Gastrocnemius medialis (tissue), 4 donors: ENCODE results near the gene AK1. TPM values are rescaled to one million over a fixed set of nuclear protein-coding genes. Genes with fewer than 3 reads are reported as not detected.

Experiments
- ATAC-seq, 2 donors: fragments of 150-250 bp; one replicate each; pipeline ENCODE4 v1.9.1; 2016
- DNase-seq, 2 donors: peaks; one replicate each; pipeline ENCODE4 v3.0.0-alpha.2; 2019
- H3K27ac ChIP-seq, 4 donors: fragments of 200-600 bp; sonication (generic); 1 replicate in 1 of 4; 2 replicates in 3 of 4; pipeline ENCODE4 v1.5.1; 2016 to 2018; ENCODE audit warnings: mild to moderate bottlenecking in 2 of 4, moderate library complexity in 1 of 4
- H3K27me3 ChIP-seq, 3 donors: fragments of 200-600 bp; sonication (generic) in 2 of 3; 1 replicate in 1 of 3; 2 replicates in 2 of 3; pipeline versions ENCODE4 v1.5.1 to v1.6.0; 2016 to 2019; ENCODE audit warnings: mild to moderate bottlenecking in 1 of 3, moderate library complexity in 1 of 3
- H3K36me3 ChIP-seq, 2 donors: fragments of 200-600 bp; sonication (generic) in 1 of 2; one replicate each; pipeline ENCODE4 v1.5.1; 2017 to 2018
- H3K4me1 ChIP-seq, 2 donors: fragments of 200-600 bp; sonication (generic) in 1 of 2; one replicate each; pipeline ENCODE4 v1.5.1; 2016 to 2017; ENCODE audit warnings: mild to moderate bottlenecking in 2 of 2
- H3K4me3 ChIP-seq, 4 donors: fragments of 200-600 bp; sonication (generic) in 3 of 4; 1 replicate in 1 of 4; 2 replicates in 3 of 4; pipeline ENCODE4 v1.5.1; 2016 to 2019; ENCODE audit warnings: mild to moderate bottlenecking in 2 of 4
- H3K9me3 ChIP-seq, 3 donors: fragments of 200-600 bp; sonication (generic) in 2 of 3; 1 replicate in 1 of 3; 2 replicates in 2 of 3; pipeline ENCODE4 v1.5.1; 2016 to 2019
- CTCF ChIP-seq, 5 experiments: fragments of 450-650 bp in 3 of 5; fragments of 200-600 bp in 2 of 5; sonication (generic) in 2 of 5; IDR thresholded peaks in 4 of 5; conservative IDR thresholded peaks in 1 of 5; 1 replicate in 4 of 5; 2 replicates in 1 of 5; pipeline ENCODE4 v1.5.1; 2016 to 2019; ENCODE audit warnings: antibody characterized with exemption in 5 of 5, mild to moderate bottlenecking in 3 of 5, moderate library complexity in 3 of 5
- POLR2A ChIP-seq, 2 donors: fragments of 450-650 bp; IDR thresholded peaks; one replicate each; pipeline ENCODE4 v1.6.1; 2017; ENCODE audit warnings: antibody characterized with exemption in 2 of 2, mild to moderate bottlenecking in 2 of 2, moderate library complexity in 2 of 2
- in situ Hi-C, 4 donors: fragments of 200-750 bp; cut with MboI; loops; one replicate each; pipeline versions ENCODE4 v1.15.0 to v1.8.0; 2017; ENCODE audit warnings: low sequenced_read_pairs in 4 of 4
- intact Hi-C: fragments of 100-400 bp; cut with DNase I; formaldehyde crosslinking; loops from one replicate; pipeline ENCODE4 v1.15.1; 2023; ENCODE audit warnings: low total_unique reads
- total RNA-seq, 4 donors: library from RNA; depleted of rRNA; stranded (reverse); fragments of >200 nt; gene quantifications; one replicate each; pipeline versions ENCODE4 v1.1.0 to v1.2.3, GENCODE V29; 2016

The AK1 gene
- total RNA-seq, 4 donors from 2014 or later, result 240 to 489 (median 359) TPM

GRCh38 chr9:127893392-127893791 lies 15.9 kb upstream of the AK1 start:
- H3K27me3 ChIP-seq, result no peaks in the 10 kb centered on the region
- H3K4me1 ChIP-seq, result peaks cover 15 to 27% of the 10 kb centered on the region in 2 donors
- no peak for TF ChIP-seq CTCF (IDR thresholded peaks at IDR 0.05 in 4 of 5, conservative IDR thresholded peaks at IDR 0.05 in 1 of 5)
- no peak for TF ChIP-seq POLR2A (IDR thresholded peaks at IDR 0.05)
- H3K9me3 ChIP-seq, result no peaks in the 10 kb centered on the region
- no peak overlapping the region for H3K27ac ChIP-seq
- ATAC-seq (no peak), DNase-seq (no peak)
- H3K36me3 ChIP-seq, result peaks cover 0 to 68% of the 10 kb centered on the region in 2 donors
- H3K4me3 ChIP-seq, result no peak overlapping the region
- intact Hi-C loops (no loop called here), in situ Hi-C loops (no loop called here)

- H3K27me3 ChIP-seq, result no peaks in the 10 kb centered on the region
- in situ Hi-C loops, result no loop called here
- H3K36me3 ChIP-seq, result peaks cover 0 to 71% of the 10 kb centered on the region in 2 donors
- no peak overlapping the region for H3K4me3 ChIP-seq
- H3K9me3 ChIP-seq, result no peaks in the 10 kb centered on the region
- H3K4me1 ChIP-seq, result peaks cover 15 to 21% of the 10 kb centered on the region in 2 donors
- ATAC-seq (no peak), DNase-seq (no peak)
- intact Hi-C loops, result no loop called here
- TF ChIP-seq POLR2A (IDR thresholded peaks at IDR 0.05) (no peak), CTCF (IDR thresholded peaks at IDR 0.05 in 4 of 5, conservative IDR thresholded peaks at IDR 0.05 in 1 of 5) (no peak)
- H3K27ac ChIP-seq, result no peak overlapping the region
Measured at GRCh38 chr9:127892831-127893230, 15.4 kb upstream of the AK1 start.

- Histone ChIP-seq H3K27me3 (no peaks in the 10 kb centered on the region), H3K4me3 (no peak overlapping the region), H3K27ac (no peak overlapping the region), H3K4me1 (peaks cover 3 to 5% of the 10 kb centered on the region in 2 donors), H3K9me3 (no peaks in the 10 kb centered on the region), H3K36me3 (peaks cover 0 to 85% of the 10 kb centered on the region in 2 donors)
- intact Hi-C loops (no loop called here), in situ Hi-C loops (no loop called here)
- TF ChIP-seq CTCF (IDR thresholded peaks at IDR 0.05 in 4 of 5, conservative IDR thresholded peaks at IDR 0.05 in 1 of 5), result no peak
- TF ChIP-seq POLR2A (IDR thresholded peaks at IDR 0.05), result no peak
- no peak for DNase-seq
- ATAC-seq, result no peak
Measured at GRCh38 chr9:127890053-127890452, 12.6 kb upstream of the AK1 start.

DNA sequence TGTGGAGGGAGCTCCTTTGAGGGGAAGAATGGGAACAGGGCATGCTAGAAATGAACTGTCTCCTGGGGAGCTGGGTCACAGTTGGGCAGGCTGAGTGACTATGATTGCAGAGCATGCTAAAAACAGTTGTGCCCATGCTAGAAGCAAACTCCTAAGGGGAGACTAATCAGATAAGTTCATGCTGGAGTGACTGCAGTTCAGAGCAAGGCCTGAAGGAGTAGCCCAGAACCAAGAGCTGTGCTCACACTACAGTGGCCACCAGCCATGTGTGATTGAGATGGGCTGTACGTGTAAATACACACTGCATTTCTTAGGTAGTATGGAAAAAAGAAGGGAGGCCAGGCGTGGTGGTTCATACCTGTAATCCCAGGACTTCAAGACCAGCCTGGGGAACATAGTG lies 10.3 kb upstream of the AK1 start:
- no peak overlapping the region for H3K4me3 ChIP-seq
- peaks cover 0 to 62% of the 10 kb centered on the region in 2 donors for H3K36me3 ChIP-seq
- ATAC-seq (no peak), DNase-seq (no peak)
- no peak for TF ChIP-seq POLR2A (IDR thresholded peaks at IDR 0.05)
- intact Hi-C loops (no loop called here), in situ Hi-C loops (no loop called here)
- H3K27ac ChIP-seq, result no peak overlapping the region
- no peaks in the 10 kb centered on the region for H3K9me3 ChIP-seq
- no peaks in the 10 kb centered on the region for H3K27me3 ChIP-seq
- H3K4me1 ChIP-seq, result peaks cover 13% of the 10 kb centered on the region in 2 donors

GRCh38 chr9:127886401-127886972 lies 9.0 kb upstream of the AK1 start:
- Histone ChIP-seq H3K27ac (peak overlapping the region in 1 of 4 donors; percentile 57), H3K4me1 (peaks cover 13% of the 10 kb centered on the region in 2 donors), H3K36me3 (peaks cover 0 to 51% of the 10 kb centered on the region in 2 donors), H3K27me3 (no peaks in the 10 kb centered on the region), H3K4me3 (no peak overlapping the region), H3K9me3 (no peaks in the 10 kb centered on the region)
- in situ Hi-C loops, result no loop called here
- intact Hi-C loops, result no loop called here
- no peak for DNase-seq
- no peak for TF ChIP-seq CTCF (IDR thresholded peaks at IDR 0.05 in 4 of 5, conservative IDR thresholded peaks at IDR 0.05 in 1 of 5)
- no peak for TF ChIP-seq POLR2A (IDR thresholded peaks at IDR 0.05)
- no peak for ATAC-seq
